NT2/D1 (cell line): ENCODE measurements around the gene CALML3.

Source experiments
- SUZ12 ChIP-seq: IDR thresholded peaks from 2 replicates; pipeline ENCODE4 v1.6.1; 2011; ENCODE audit not compliant: insufficient read length, insufficient read depth; ENCODE audit errors: extremely low read depth
- YY1 ChIP-seq: IDR thresholded peaks from 2 replicates; pipeline ENCODE4 v1.6.1; 2011; ENCODE audit not compliant: insufficient read length, insufficient read depth
- ZNF274 ChIP-seq: IDR thresholded peaks from 2 replicates; pipeline ENCODE4 v1.6.1; 2011; ENCODE audit warnings: mild to moderate bottlenecking, low read depth, low read length

- TF ChIP-seq YY1 (no peak), ZNF274 (no peak), SUZ12 (no peak)
Measured at GRCh38 chr10:5575144-5575481, 50.4 kb downstream of the CALML3 start.
